ENCODE results near the gene TSSC4. TPM values are rescaled to one million over a fixed set of nuclear protein-coding genes. Genes with fewer than 3 reads are reported as not detected.

Gene TSSC4
- total and polyA plus RNA-seq, 9 of the 15 experiments (the other 6 are each of a cell fraction or from before 2014, with no cell fraction given): 0.41 to 54.2 (median 11.0) TPM

GRCh38 chr11:2358754-2359442 is 41.7 kb upstream of the TSSC4 start (continued):
- peak; percentile 55; the same call in 1 of the 2 replicates for TF ChIP-seq TFE3 (CRISPR knock-in tag; IDR thresholded peaks at IDR 0.05)
- 0 out of 2 replicates have a peak, but pooled peaks have one; percentile 21 for TF ChIP-seq CBFA2T2 (conservative IDR thresholded peaks at IDR 0.05)
- TF ChIP-seq TAF9B (IDR thresholded peaks at IDR 0.05; ENCODE audit: partially characterized antibody): no peak
- TF ChIP-seq BHLHE40 (IDR thresholded peaks at IDR 0.05; ENCODE audit: low read length): no peak
- TF ChIP-seq CUX1 (CRISPR knock-in tag; IDR thresholded peaks at IDR 0.05): no peak
- no peak for TF ChIP-seq TCFL5 (CRISPR knock-in tag; conservative IDR thresholded peaks at IDR 0.05)
- no peak for TF ChIP-seq ZBED1 (IDR thresholded peaks at IDR 0.05)
- TF ChIP-seq RAD51 (IDR thresholded peaks at IDR 0.05; ENCODE audit: borderline replicate concordance, low read depth): peak; percentile 57; the same call in 1 of the 2 replicates
- TF ChIP-seq HMBOX1 (IDR thresholded peaks at IDR 0.05): no peak

Measured in K562 (cell line).